ENCODE measurements around the gene SCAF4.

SCAF4 gene

DNA sequence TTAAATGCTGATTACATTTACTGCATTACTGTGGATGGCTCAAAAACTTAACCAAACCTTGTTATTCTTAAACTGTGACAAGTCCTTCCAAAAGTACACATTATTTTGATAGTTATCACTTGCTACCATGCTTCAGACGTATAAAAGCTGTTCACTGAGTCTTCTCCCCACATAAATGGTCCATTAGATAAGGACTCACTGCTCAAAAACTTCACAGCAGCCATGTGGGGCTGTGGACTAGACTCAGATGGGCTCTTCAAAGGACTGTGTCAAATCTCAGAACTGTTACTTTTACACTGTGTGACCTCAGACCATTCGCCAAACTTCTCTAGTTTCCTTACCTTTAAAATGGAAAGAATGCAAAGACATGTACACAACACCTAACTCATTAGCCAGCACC, 11.6 kb downstream of the SCAF4 start:
- in situ Hi-C loops (cut with MboI; ENCODE audit: low pct_unique_long_range_greater_than_20kb, low sequenced_read_pairs): no loop called here
- DNase-seq: no peak

DNA sequence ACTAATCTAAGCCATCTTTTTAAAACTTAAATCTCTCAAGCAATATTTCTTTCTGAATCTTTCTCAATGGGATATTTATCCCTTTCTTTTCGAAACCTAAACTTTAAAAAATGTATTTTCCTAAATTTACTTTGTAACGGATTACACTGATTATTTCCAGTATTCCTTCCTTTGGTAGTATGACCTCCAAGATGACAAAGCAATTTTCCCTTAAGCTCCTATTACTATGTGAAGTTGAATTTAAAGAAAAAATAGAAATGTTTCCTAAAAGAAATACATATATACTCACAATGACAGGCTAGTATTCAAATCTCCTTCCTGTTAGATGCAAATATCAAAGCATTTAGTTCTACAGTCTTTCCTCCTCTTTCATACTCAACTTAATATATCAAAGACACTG, 15.8 kb downstream of the SCAF4 start:
- DNase-seq: no peak
- in situ Hi-C loops (cut with MboI; ENCODE audit: low pct_unique_long_range_greater_than_20kb, low sequenced_read_pairs): no loop called here

DNA sequence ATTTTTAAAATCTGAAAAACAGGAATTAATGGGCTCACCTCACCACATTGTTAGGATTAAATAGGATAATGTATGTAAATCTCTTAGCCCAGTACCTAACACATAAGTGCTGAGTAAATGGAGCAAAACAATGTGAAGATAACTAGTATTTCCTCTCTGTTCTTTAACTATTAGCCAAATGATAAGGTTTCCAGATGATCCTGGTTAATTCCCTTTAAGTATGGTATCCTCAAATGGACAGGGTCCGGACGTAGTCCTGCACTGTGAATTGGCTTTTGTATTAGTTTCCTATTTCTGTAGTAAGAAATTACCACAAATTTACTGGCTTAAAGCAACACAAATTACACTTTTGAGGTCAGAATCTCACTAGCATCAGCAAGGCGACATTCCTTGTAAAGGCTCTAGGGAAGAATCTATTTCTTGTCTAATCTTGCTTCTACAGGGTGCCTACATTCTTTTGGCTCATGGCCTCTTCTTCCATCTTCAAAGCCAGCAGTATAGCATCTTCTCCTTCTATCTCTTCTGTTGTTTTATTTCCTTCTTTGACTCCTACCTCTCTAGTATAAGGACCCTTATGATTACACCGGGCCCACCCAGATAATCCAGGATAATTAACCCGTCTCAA, 17.1 kb downstream of the SCAF4 start:
- DNase-seq: no peak
- in situ Hi-C loops (cut with MboI; ENCODE audit: low pct_unique_long_range_greater_than_20kb, low sequenced_read_pairs): no loop called here

DNA sequence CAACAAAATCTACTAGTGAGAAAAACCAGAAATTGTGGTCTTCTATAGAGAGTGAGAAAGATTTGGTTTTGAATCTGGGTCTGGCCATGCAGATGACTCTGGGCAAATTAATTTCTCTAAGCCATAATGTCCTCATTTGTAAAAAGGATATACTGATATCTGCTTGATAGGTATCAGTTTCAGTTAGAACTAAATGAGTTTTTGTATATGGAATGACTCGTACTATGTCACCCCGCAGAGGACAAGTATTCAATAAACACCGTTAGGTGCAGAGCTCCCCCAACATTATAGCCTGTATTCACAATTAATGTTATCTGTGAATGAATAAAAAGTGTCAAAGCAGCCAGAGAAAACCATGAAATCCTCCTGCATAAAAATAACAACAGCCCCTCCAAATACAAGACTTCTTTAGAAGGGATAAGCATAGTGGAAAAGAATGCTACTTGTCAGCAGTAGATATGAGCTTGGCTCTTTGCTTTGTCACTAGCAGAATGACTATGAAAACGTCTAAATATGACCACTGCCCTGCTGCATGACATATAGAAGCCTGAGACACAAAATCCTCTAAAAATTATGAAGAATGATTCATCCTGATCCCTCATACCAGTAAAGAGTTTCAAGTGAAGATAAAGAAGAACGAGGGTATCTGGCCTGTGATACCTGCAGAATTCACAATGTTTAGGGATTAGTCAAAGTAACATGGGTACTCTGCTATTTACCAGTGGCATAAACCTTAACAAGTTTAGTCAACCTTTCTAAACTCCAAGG, 17.8 kb downstream of the SCAF4 start:
- no peak for DNase-seq
- in situ Hi-C loops (cut with MboI; ENCODE audit: low pct_unique_long_range_greater_than_20kb, low sequenced_read_pairs): no loop called here

DNA sequence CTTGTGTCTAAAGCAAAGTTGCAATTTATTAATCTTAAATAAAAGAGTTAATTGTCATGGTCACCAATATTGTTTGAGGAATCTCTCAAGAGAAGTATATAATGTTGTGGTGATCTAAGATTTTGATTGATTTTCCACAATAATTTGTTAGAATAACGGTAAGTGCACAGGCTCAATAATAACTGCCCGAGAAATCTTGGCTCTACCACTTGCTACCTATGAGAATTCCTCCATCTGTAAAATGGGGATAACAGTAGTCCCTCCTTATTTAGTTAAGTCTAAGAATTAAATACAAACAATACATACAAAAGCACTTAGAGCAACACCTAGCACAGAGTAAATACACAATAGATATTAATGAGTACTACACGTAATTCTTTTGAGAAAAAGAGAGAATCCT, 18.8 kb downstream of the SCAF4 start:
- no peak for DNase-seq
- in situ Hi-C loops (cut with MboI; ENCODE audit: low pct_unique_long_range_greater_than_20kb, low sequenced_read_pairs): no loop called here

DNA sequence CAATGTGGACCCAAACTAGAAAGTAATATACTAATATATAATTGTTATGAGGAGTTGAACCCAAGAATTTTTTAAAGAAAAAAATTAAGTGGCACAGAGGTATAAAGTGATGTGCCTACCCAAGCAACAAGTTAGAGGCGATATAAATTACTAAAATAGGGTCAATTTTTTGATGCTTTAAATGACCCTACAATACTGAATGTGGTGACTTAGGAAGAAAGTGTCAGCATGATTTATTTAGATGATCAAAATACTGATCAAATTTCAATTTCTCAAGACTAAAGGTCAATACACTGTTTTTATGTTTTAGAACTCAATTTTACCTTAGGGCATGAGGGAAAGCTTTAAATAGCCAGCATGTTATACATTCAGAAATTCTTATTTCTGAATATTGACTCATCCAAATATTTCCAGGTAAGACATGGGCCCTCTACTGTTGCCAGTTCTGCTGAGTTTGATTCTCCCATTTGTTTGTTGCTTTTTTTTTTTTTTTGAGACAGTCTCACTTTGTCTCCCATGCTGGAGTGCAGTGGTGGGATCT, 20.1 kb downstream of the SCAF4 start:
- in situ Hi-C loops (cut with MboI; ENCODE audit: low pct_unique_long_range_greater_than_20kb, low sequenced_read_pairs): no loop called here
- DNase-seq: no peak

DNA sequence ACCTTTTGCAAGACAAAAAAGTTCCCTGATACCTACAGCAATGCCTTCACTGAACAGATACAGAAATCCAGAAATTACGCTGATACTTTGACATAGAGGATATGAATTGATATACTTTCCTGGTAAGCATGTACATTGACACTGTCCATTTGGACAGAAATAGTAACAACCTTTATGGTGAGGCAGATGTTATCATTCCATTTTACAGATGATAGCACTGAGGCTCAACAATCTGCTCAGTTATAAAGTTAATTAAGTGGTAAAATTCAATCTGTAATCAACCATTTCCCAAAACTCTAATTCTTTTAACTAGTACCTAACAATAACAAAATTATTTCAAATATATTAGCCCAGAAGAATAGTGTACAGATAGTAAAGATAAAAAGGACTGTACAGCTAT, 20.6 kb downstream of the SCAF4 start:
- in situ Hi-C loops (cut with MboI; ENCODE audit: low pct_unique_long_range_greater_than_20kb, low sequenced_read_pairs): no loop called here
- DNase-seq: no peak

DNA sequence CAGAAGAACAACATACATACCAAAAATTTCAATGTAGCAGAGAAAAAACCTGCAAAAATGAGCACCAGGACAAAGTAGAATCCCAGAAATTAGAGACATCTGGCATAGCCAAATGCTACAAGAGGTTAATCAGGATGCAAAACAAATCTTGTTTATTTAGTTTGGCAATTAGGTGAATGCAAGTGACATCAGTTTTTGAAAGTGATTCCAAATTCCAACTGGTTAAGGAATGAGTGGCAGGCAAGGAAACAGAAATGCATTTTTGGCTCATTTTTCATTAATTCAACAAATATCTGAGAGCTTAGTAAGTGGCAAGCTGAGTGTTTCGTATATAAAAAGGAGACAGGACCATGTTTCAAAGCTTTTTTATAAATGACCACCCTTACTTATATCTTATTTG, 21.3 kb downstream of the SCAF4 start:
- in situ Hi-C loops (cut with MboI; ENCODE audit: low pct_unique_long_range_greater_than_20kb, low sequenced_read_pairs): no loop called here
- DNase-seq: no peak

DNA sequence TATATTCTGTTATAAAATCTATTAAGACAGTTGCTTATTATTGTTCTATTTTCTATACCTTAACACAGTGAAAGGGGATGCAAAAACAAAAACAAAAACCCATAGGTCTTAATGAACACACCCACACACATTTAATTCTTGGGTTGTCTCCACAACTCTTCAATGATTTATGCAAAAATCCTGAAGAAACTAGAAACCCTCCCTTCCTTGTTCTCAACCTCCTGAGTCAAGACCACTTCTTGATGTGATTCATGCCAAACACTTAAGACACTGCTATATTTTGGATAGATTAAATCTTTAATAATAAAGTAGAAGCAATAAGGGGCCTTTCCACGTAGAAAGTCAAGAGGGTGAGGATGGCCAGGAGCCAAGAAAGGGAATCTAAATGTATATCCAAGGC, 23.4 kb downstream of the SCAF4 start:
- in situ Hi-C loops (cut with MboI; ENCODE audit: low pct_unique_long_range_greater_than_20kb, low sequenced_read_pairs): no loop called here

DNA sequence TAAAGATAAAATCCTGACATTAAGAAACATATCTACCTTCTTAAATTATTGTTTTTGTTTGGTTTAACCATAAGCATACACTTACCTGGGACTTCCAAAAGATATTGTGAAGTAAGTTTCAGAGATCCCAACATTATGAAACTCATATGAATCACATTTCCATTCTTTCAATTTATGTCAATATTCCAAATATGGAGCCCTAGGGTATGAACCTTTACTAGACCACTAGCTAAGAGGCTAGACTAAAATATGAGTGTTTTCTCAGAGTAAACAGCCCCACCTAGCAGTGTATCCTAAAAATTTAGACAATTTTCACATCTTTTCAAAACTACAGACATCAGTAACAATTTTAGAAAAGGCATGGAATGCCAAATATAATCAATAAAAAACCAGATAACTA, 24.4 kb downstream of the SCAF4 start:
- in situ Hi-C loops (cut with MboI; ENCODE audit: low pct_unique_long_range_greater_than_20kb, low sequenced_read_pairs): no loop called here
- no peak for DNase-seq

More for the DNA sequence above, 23.4 kb downstream of the SCAF4 start:
- no peak for DNase-seq

DNA sequence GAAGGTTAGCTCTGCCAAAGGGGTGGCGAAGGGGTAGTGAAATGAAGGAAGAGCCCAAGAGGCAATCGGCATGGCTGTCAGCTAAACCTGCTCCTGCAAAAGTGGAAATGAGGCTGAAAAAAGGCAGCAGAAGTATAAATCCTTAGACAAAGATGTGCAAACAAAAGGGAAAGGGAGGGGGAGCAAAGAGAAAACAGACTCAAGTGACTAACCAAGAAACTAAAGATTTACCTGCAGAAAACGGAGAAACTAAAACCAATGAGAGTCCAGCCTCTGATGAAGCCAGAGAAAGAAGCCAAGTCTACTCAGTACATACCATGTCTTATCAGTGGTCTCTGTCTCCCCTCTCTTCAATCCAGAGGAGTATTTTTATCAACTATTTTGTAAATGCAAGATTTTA, 25.4 kb downstream of the SCAF4 start:
- in situ Hi-C loops (cut with MboI; ENCODE audit: low pct_unique_long_range_greater_than_20kb, low sequenced_read_pairs): no loop called here
- no peak for DNase-seq

DNA sequence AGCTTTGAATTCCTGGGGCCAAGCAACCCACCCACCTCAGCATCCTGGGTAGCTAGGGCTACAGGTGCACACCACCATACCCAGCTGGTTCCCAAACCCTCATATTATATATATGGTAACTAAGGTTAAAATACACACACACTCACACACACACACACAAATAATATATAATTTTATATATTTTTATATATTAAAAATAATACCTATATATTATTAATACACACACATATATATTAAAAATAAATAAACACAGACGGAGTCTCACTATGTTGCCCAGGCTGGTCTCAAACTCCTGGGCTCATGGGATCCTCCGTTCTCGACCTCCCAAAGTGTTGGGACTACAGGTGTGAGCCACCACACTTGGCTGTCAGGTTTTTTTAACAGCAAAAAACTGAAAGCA, 31.9 kb downstream of the SCAF4 start:
- no peak for DNase-seq
- in situ Hi-C loops (cut with MboI; ENCODE audit: low pct_unique_long_range_greater_than_20kb, low sequenced_read_pairs): no loop called here

DNA sequence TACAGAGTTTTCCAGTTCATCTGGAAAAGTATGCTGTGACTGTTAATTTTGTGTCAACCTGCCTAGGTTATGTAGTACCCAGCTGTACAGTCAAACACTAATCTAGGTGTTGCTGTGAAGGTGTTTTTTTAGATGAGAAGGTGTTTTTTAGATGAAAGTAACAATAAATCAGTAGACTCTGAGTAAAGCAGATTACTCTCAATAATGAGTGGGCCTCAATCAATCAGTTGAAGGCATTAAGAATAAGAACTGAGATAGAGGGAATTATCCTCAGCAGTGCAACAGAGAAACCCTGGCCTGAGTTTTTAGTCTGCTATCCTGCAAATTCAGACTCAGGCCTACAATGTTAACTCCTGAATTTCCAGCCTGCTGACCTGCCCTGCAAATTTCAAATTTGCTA, 33.5 kb downstream of the SCAF4 start:
- in situ Hi-C loops (cut with MboI; ENCODE audit: low pct_unique_long_range_greater_than_20kb, low sequenced_read_pairs): no loop called here

DNA sequence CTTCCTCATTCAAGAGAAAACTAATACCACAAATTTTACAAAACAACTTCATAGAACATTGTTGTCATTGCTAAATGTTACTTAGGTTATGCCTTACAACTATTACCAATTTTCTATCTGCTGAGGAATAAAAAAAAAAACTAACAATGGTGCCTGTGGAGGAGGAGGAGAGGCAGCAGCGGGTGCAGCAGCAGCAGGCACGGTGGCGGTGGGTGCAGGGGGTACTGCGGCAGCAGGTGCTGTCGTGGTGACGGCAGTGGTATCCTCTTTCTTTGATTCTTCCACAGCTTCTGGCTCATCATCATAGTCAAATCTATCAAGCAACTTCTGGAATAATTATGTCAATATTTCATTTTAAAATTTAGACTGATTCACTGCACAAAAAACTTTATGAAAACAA, 35.5 kb downstream of the SCAF4 start:
- in situ Hi-C loops (cut with MboI; ENCODE audit: low pct_unique_long_range_greater_than_20kb, low sequenced_read_pairs): no loop called here

More for the DNA sequence above, 33.5 kb downstream of the SCAF4 start:
- no peak for DNase-seq

DNA sequence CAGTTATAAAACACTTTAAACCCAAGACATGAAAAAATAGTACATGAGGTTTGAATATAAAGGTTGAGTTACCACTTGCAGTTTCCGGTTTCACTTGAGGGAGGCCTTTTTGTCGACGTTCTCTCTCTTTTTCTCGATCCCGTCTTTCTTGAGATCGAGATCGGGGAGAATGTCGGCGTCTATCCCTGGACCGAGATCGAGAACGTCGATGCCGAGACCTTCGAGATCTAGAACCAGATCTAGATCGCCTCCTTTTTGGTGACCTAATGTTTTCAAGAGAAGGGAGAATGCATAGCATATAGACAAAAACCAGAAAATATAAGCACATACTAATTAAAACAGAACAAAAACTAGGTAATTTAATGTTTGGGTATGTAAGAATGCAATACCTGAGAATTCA, 38.7 kb downstream of the SCAF4 start:
- in situ Hi-C loops (cut with MboI; ENCODE audit: low pct_unique_long_range_greater_than_20kb, low sequenced_read_pairs): no loop called here

More for the DNA sequence above, 35.5 kb downstream of the SCAF4 start:
- no peak for DNase-seq

DNA sequence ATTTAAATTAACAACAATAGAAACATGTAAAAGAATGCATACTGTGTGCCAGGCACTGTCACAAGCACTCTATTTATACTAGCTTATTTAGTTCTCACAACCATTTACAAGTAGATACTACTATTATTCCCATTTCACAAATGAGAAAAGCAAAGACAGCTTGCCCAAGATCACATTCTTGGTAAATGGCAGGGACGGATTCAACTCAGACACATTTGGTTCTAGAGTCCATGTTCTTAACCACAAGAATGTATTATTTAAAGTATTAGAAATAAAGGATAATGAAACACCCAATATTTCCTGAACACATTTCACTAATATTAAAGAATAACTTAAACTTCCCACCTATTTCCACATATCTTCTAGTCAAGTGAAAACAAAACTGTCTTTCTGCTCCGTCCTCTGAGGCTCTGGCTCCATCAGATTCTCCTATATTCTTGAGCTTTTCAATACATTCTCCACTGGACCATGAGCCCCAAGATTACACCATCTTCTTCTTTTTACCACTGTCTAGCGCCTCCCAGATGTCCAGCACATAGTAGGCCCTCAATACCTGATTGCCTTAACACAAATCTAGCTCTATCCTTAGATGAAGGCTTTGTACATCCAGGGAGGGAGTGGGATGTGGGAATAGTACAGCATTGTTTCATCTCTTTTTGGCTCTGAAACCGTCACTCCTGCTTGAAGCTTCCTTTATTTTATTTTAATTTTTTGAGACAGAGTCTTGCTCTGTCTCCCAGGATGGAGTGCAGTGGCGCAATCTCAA, 43.1 kb downstream of the SCAF4 start:
- in situ Hi-C loops (cut with MboI; ENCODE audit: low pct_unique_long_range_greater_than_20kb, low sequenced_read_pairs): no loop called here
- no peak for DNase-seq

More for the DNA sequence above, 38.7 kb downstream of the SCAF4 start:
- no peak for DNase-seq

DNA sequence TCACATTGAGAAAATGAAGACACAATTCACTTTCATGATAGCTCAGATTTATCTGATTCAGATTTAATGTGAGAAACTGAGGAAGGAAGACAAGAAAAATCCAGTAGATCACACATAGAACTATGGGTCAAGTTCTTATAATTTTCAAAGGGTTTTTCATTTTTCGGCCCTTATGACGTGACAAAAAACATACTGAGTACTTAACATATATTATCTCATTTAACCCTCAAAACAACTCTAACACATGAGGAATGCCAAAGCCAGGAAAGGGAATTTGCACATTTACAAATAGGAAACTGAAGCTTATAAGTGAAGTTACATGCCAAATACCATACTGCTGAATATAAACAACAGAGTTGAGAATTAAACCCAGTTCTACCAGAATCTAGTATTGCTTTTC, 44.8 kb downstream of the SCAF4 start:
- in situ Hi-C loops (cut with MboI; ENCODE audit: low pct_unique_long_range_greater_than_20kb, low sequenced_read_pairs): no loop called here
- no peak for DNase-seq

DNA sequence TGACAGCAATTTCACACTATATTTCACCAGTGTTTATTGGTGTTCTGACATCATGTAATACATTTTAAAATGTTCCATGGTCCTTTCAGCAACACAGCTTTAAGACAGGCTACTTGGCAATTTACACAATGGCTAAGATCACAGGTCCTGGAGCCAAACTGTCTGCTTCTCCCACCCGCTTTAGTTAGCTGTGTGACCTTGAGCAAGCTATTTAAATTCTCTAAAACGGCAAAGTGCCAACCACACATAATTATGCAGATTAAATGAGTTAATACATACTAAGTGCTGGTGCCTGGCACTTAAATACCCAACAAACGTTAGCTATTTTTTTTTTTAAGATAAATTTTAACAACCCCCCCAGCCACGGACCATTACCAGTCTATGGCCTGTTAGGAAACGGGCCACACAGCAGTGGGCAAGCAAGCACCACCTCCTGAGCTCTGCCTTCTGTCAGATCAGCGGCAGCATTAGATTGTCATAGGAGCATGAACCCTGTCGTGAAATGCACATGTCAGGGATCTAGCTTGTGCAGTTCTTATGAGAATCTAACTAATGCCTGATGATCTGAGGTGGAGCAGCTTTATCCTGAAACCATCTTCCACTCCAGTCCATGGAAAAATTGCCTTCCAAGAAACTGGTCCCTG, 45.5 kb downstream of the SCAF4 start:
- in situ Hi-C loops (cut with MboI; ENCODE audit: low pct_unique_long_range_greater_than_20kb, low sequenced_read_pairs): no loop called here
- DNase-seq: no peak

DNA sequence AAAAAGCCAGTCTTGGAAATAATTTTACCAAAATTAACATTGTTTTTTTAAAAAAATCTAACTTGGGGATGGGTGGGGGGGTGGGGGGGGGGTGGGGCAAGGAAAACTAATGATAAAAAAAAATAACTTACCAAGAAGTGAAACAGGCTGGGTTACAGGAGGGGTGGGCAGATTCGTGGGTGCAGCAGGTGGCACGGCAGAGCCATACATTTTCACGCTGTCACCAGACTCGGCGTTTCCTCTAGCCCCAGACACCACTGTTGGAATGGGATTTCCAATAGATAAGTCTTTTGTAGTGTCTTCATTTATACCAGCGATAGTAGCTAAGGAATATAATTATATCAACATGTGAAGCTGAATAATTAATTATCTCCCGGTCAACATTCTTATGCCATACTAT, 47.0 kb downstream of the SCAF4 start:
- no peak for DNase-seq
- in situ Hi-C loops (cut with MboI; ENCODE audit: low pct_unique_long_range_greater_than_20kb, low sequenced_read_pairs): no loop called here

DNA sequence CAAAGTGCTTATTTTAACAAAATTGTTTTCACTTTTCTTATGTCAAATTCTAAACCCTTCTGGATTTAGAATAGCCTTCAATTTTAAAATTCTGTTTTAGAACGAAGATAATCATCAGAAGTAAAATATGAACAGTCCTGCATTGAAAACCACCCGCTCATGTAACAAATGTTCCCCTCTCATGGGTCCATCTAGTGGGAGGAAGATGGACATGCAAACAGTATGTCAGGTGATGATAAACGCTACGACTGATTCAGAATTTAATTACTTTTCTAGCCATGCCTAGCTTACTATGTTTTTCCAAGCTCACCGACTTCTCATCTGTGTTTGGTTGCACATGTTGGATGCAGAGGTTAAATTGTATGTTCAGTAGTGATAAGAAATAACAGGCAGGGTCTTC, 48.9 kb downstream of the SCAF4 start:
- in situ Hi-C loops (cut with MboI; ENCODE audit: low pct_unique_long_range_greater_than_20kb, low sequenced_read_pairs): no loop called here
- no peak for DNase-seq

All from KBM-7 (cell line).